Measurements from ENCODE around the gene YAE1.

The YAE1 gene

DNA sequence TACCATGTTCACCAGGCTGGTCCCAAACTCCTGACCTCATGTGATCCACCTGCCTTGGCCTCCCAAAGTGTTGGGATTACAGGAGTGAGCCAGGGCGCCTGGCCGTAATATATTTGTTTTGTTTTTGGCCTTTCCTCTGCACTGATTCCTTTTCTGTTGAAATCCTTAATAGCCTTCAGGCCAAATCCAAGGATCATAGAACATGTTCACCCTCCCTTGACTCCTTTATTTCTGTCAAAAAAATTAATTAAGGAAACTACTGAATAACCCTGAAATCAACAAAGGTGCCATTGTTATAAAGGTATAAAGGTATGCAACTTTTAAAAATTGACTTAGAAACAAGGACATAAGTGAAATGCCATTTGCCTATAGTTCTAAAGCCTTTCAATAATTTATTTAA lies 41.7 kb downstream of the YAE1 start:
- no peaks in the 10 kb centered on the region for H3K36me3 ChIP-seq (ENCODE audit: control insufficient read depth, insufficient read depth, low read length)
- H3K4me1 ChIP-seq (ENCODE audit: control insufficient read depth, insufficient read depth, low read length): 0 out of 2 replicates have a peak, but pooled peaks cover 3% of the 10 kb centered on the region
- H3K9me3 ChIP-seq (ENCODE audit: control insufficient read depth, insufficient read depth, low read depth, low read length): no peaks in the 10 kb centered on the region
- H3K4me3 ChIP-seq (ENCODE audit: low read depth, low read length): no peak overlapping the region
- peaks cover 14% of the 10 kb centered on the region for H3K27me3 ChIP-seq (ENCODE audit: control insufficient read depth, insufficient read depth, low read length)
- H3K27ac ChIP-seq (ENCODE audit: low read depth, low read length): no peak overlapping the region
- no peak overlapping the region for H3K9ac ChIP-seq (ENCODE audit: low read length)

DNA sequence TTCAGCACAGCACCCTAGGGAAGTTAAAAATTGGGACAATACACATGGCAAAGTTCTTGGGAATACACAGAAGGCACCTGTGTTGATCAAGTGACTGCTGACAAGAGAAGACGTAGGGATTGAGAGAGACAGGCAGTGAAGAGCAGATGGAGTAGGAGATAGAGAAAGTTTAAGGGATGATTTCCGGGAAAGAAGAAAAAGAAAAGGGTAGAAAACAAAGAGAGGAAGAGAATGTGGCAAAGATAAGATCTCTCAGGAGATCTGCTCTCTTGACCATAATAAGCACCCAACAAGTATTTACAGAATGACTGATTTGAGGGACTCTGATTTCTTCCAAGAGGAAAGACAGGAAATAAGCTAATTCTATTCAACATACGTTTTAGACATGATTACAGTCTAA lies 42.1 kb downstream of the YAE1 start:
- no peak overlapping the region for H3K9ac ChIP-seq (ENCODE audit: low read length)
- H3K27ac ChIP-seq (ENCODE audit: low read depth, low read length): no peak overlapping the region
- H3K9me3 ChIP-seq (ENCODE audit: control insufficient read depth, insufficient read depth, low read depth, low read length): no peaks in the 10 kb centered on the region
- no peaks in the 10 kb centered on the region for H3K36me3 ChIP-seq (ENCODE audit: control insufficient read depth, insufficient read depth, low read length)
- no peak overlapping the region for H3K4me3 ChIP-seq (ENCODE audit: low read depth, low read length)
- H3K27me3 ChIP-seq (ENCODE audit: control insufficient read depth, insufficient read depth, low read length): peaks cover 14% of the 10 kb centered on the region
- H3K4me1 ChIP-seq (ENCODE audit: control insufficient read depth, insufficient read depth, low read length): 0 out of 2 replicates have a peak, but pooled peaks cover 3% of the 10 kb centered on the region

DNA sequence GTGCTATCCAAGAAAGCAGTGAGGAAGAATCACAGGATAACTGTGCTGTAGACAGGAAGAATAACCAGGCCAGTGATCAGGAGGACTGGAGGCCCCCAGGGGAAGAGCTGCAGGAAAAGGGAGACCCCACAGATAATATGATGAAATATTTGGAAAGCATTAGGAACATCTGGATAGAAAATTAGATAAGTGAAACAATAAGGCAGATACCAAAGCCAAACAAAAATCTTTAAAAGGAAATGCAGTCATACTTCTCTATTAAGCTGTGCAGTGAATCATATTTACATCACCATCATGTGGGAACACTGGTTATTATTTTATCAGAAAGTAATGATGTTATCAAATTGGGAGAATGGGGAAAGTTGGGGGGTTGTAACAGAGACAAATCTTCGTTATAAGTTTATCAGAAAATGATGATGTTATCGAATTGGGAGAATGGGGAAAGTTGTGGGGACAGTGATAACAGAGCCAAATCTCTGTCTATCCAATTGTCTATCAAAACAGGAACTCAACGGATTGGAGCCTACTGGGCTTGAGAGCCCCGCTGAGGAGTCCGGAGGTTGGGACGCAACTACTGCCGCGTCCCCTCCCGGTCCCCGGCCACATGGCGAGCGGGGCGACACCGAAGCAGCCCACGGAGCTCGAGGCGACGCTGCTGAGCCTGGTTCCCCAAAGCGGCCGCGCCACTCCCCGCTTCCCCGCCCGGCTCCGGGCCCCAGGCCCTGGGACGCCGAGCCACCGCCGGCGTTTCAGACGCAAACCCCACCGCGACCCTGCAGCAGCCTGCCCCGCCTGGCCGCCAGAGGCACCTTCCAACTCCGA lies 43.1 kb downstream of the YAE1 start:
- peaks cover 14% of the 10 kb centered on the region for H3K27me3 ChIP-seq (ENCODE audit: control insufficient read depth, insufficient read depth, low read length)
- peak overlapping the region; percentile 51 for H3K4me3 ChIP-seq (ENCODE audit: low read depth, low read length)
- 0 out of 2 replicates have a peak, but pooled peaks cover 3% of the 10 kb centered on the region for H3K4me1 ChIP-seq (ENCODE audit: control insufficient read depth, insufficient read depth, low read length)
- no peaks in the 10 kb centered on the region for H3K36me3 ChIP-seq (ENCODE audit: control insufficient read depth, insufficient read depth, low read length)
- H3K9me3 ChIP-seq (ENCODE audit: control insufficient read depth, insufficient read depth, low read depth, low read length): no peaks in the 10 kb centered on the region
- H3K27ac ChIP-seq (ENCODE audit: low read depth, low read length): no peak overlapping the region
- no peak overlapping the region for H3K9ac ChIP-seq (ENCODE audit: low read length)

DNA sequence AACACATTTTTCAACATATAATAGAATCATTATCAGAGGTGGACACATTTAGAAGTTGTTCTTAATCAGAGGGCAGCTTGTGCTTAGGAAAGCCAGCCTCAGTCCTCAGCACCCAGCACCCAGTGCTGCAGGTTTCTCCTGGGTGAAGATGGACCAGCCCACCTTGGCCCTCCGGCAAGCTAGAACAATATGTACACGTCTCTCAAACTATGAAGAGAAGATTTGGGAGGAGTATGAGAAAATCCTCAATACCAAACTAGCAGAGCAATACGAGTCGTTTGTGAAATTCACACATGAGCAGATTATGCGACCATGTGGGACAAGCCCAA lies 43.7 kb downstream of the YAE1 start:
- H3K4me3 ChIP-seq (ENCODE audit: low read depth, low read length): peak overlapping the region; percentile 51
- no peaks in the 10 kb centered on the region for H3K36me3 ChIP-seq (ENCODE audit: control insufficient read depth, insufficient read depth, low read length)
- H3K27ac ChIP-seq (ENCODE audit: low read depth, low read length): no peak overlapping the region
- H3K9ac ChIP-seq (ENCODE audit: low read length): no peak overlapping the region
- 0 out of 2 replicates have a peak, but pooled peaks cover 3% of the 10 kb centered on the region for H3K4me1 ChIP-seq (ENCODE audit: control insufficient read depth, insufficient read depth, low read length)
- H3K27me3 ChIP-seq (ENCODE audit: control insufficient read depth, insufficient read depth, low read length): peaks cover 14% of the 10 kb centered on the region
- H3K9me3 ChIP-seq (ENCODE audit: control insufficient read depth, insufficient read depth, low read depth, low read length): no peaks in the 10 kb centered on the region

DNA sequence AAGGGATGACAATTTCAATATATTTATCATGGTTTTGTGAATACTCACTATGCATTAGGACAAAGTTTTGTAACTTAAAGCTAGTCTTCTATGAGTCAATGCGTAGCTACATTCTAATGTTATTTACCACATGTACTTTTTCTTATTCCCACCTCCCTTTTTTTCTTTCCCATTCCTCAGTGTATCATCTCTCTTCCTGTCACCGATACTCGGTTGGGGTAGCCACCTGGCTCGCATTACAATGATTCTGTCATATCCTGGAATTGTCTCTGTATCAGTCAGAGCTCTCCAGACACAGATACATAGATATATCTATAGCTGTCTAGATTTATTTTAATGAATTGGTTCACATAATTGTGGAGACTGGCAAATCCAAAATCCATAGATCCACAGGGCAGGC lies 47.4 kb downstream of the YAE1 start:
- Histone ChIP-seq H3K9me3 (ENCODE audit: control insufficient read depth, insufficient read depth, low read depth, low read length) (no peaks in the 10 kb centered on the region), H3K4me3 (ENCODE audit: low read depth, low read length) (no peak overlapping the region), H3K36me3 (ENCODE audit: control insufficient read depth, insufficient read depth, low read length) (no peaks in the 10 kb centered on the region), H3K9ac (ENCODE audit: low read length) (no peak overlapping the region), H3K27me3 (ENCODE audit: control insufficient read depth, insufficient read depth, low read length) (peaks cover 14% of the 10 kb centered on the region), H3K4me1 (ENCODE audit: control insufficient read depth, insufficient read depth, low read length) (0 out of 2 replicates have a peak, but pooled peaks cover 3% of the 10 kb centered on the region), H3K27ac (ENCODE audit: low read depth, low read length) (no peak overlapping the region)

DNA sequence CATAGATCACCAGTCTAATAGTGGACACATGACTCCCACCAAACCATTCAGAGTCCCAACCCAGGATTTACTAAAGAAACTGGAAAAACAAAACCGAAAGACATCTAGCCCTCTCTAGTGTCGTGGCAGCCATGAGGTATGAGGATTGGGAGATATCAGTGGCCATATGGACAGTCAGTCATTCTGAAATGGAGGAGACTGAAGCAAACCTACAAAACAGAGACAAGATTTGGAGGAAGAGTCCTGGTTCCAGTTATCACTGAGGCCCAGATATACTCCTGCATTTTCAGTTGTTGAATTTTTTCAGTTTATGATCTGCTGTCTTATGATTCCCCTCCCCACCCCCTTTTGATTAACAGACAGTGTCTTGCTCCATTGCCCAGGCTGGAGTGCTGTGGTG lies 48.1 kb downstream of the YAE1 start:
- no peaks in the 10 kb centered on the region for H3K9me3 ChIP-seq (ENCODE audit: control insufficient read depth, insufficient read depth, low read depth, low read length)
- peaks cover 12% of the 10 kb centered on the region for H3K27me3 ChIP-seq (ENCODE audit: control insufficient read depth, insufficient read depth, low read length)
- H3K27ac ChIP-seq (ENCODE audit: low read depth, low read length): no peak overlapping the region
- no peak overlapping the region for H3K9ac ChIP-seq (ENCODE audit: low read length)
- H3K4me1 ChIP-seq (ENCODE audit: control insufficient read depth, insufficient read depth, low read length): 0 out of 2 replicates have a peak, but pooled peaks cover 3% of the 10 kb centered on the region
- H3K4me3 ChIP-seq (ENCODE audit: low read depth, low read length): no peak overlapping the region
- no peaks in the 10 kb centered on the region for H3K36me3 ChIP-seq (ENCODE audit: control insufficient read depth, insufficient read depth, low read length)

DNA sequence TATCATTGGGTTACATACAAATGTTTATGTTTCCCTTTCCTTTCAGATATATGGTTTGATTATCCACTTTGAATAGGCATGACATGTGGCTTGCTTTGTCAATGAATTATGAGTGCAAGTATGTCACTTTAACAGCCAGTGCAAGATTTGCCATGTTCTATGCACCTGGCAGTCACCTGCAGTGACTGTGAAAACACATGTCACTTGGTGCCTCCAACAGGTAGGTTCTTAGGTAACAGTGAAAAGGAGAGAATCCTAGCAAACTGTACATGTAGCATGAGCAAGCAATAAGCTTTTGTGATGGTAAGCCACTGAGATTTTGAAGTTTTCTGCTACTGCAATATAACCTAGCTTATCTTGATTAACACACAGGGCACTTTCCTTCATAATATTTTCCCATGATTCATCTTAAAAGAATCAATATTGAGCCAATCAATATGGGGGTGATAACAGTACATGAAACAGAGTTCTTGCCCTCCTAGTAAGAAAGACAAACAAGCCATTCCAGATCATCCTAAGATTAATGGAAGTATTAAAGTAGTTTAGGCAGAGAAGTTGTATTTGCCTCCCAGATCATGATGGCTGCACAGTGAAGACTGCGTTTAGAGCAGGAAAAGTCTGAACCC lies 49.3 kb downstream of the YAE1 start:
- no peaks in the 10 kb centered on the region for H3K4me1 ChIP-seq (ENCODE audit: control insufficient read depth, insufficient read depth, low read length)
- H3K4me3 ChIP-seq (ENCODE audit: low read depth, low read length): no peak overlapping the region
- H3K9ac ChIP-seq (ENCODE audit: low read length): no peak overlapping the region
- H3K36me3 ChIP-seq (ENCODE audit: control insufficient read depth, insufficient read depth, low read length): no peaks in the 10 kb centered on the region
- no peaks in the 10 kb centered on the region for H3K9me3 ChIP-seq (ENCODE audit: control insufficient read depth, insufficient read depth, low read depth, low read length)
- H3K27me3 ChIP-seq (ENCODE audit: control insufficient read depth, insufficient read depth, low read length): peaks cover under 1% of the 10 kb centered on the region; the same call in 1 of the 2 replicates
- no peak overlapping the region for H3K27ac ChIP-seq (ENCODE audit: low read depth, low read length)

DNA sequence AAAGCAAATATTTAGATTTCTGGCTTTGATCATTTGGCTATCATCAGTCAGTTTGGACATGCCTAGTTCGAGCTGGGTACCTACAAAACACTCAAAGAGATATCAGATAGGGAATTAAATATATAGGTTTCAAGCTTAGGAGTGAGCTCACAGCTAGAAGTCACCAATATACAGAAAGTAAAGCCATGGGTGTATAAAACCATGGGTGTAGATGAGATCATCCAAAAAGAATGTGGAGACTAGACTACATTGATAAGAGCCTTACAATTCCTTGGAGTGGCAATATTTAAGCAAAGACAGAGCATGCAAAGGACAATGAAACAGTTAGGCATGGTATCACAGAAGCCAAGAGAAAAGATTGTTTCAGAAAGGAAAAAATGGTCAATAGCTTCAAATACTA lies 49.9 kb downstream of the YAE1 start:
- Histone ChIP-seq H3K9me3 (ENCODE audit: control insufficient read depth, insufficient read depth, low read depth, low read length) (no peaks in the 10 kb centered on the region), H3K9ac (ENCODE audit: low read length) (no peak overlapping the region), H3K4me3 (ENCODE audit: low read depth, low read length) (no peak overlapping the region), H3K36me3 (ENCODE audit: control insufficient read depth, insufficient read depth, low read length) (no peaks in the 10 kb centered on the region), H3K4me1 (ENCODE audit: control insufficient read depth, insufficient read depth, low read length) (no peaks in the 10 kb centered on the region), H3K27ac (ENCODE audit: low read depth, low read length) (no peak overlapping the region), H3K27me3 (ENCODE audit: control insufficient read depth, insufficient read depth, low read length) (no peaks in the 10 kb centered on the region)

DNA sequence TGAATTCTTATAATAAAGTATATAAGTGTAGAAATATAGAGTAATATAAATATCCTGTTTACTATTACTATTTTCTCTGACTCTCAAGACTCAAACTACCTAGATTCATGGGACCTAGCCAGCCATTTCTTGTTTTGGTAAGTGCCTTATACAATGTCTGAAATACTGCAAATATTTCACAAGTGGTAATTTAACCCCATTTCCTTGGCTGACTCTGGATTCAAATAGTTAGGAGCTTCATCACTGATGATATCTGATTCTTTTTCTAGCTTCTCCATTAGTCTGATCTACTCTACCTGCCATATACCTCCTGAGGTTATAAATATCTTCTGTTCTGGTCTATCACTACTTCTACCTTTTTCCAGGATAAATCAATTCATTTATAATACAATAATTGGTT lies 50.8 kb downstream of the YAE1 start:
- Histone ChIP-seq H3K9ac (ENCODE audit: low read length) (no peak overlapping the region), H3K27me3 (ENCODE audit: control insufficient read depth, insufficient read depth, low read length) (no peaks in the 10 kb centered on the region), H3K36me3 (ENCODE audit: control insufficient read depth, insufficient read depth, low read length) (no peaks in the 10 kb centered on the region), H3K4me3 (ENCODE audit: low read depth, low read length) (no peak overlapping the region), H3K27ac (ENCODE audit: low read depth, low read length) (no peak overlapping the region), H3K9me3 (ENCODE audit: control insufficient read depth, insufficient read depth, low read depth, low read length) (no peaks in the 10 kb centered on the region), H3K4me1 (ENCODE audit: control insufficient read depth, insufficient read depth, low read length) (peaks cover under 1% of the 10 kb centered on the region; the same call in 1 of the 2 replicates)

DNA sequence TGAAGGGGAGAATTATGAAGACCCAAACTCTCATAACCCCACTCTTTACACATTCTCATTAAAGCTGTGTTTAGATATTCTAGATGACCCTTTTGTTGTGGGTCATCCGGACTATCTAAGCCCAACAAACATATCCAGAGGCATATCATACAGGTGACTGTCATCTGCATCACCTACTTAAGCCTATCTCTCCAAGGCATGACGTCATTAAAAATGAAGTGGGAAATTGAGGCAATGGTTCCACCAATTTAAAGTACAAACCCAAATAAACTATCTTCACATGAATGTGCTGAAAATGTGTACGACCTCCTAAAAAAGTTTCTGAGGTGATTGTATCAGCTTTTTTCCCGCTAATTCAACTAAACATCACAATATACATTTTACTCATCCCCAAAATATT lies 52.7 kb downstream of the YAE1 start:
- Histone ChIP-seq H3K36me3 (ENCODE audit: control insufficient read depth, insufficient read depth, low read length) (no peaks in the 10 kb centered on the region), H3K27ac (ENCODE audit: low read depth, low read length) (no peak overlapping the region), H3K4me3 (ENCODE audit: low read depth, low read length) (no peak overlapping the region), H3K4me1 (ENCODE audit: control insufficient read depth, insufficient read depth, low read length) (peaks cover 7% of the 10 kb centered on the region; the same call in 1 of the 2 replicates), H3K9me3 (ENCODE audit: control insufficient read depth, insufficient read depth, low read depth, low read length) (no peaks in the 10 kb centered on the region), H3K9ac (ENCODE audit: low read length) (no peak overlapping the region), H3K27me3 (ENCODE audit: control insufficient read depth, insufficient read depth, low read length) (no peaks in the 10 kb centered on the region)

DNA sequence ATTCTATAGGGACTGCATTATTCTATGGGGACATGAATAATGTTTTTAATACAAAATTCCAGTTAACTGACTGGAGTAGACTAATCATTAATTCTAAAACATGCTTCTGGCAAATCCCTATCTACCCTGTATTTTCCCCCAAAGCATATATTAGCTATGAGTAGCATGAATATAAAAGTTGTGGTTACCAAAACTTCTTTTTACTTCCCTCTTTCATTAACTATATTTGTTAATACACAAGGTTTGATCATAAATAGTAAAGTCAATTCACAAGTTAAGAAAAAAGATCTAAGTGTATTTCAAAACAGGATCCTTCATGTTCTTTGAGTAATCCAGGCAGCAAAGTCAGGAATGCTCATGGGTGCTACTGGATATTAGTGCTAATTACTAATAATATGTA lies 54.3 kb downstream of the YAE1 start:
- H3K4me1 ChIP-seq (ENCODE audit: control insufficient read depth, insufficient read depth, low read length): peaks cover 14% of the 10 kb centered on the region
- H3K9me3 ChIP-seq (ENCODE audit: control insufficient read depth, insufficient read depth, low read depth, low read length): no peaks in the 10 kb centered on the region
- no peak overlapping the region for H3K4me3 ChIP-seq (ENCODE audit: low read depth, low read length)
- no peaks in the 10 kb centered on the region for H3K27me3 ChIP-seq (ENCODE audit: control insufficient read depth, insufficient read depth, low read length)
- H3K9ac ChIP-seq (ENCODE audit: low read length): no peak overlapping the region
- no peak overlapping the region for H3K27ac ChIP-seq (ENCODE audit: low read depth, low read length)
- no peaks in the 10 kb centered on the region for H3K36me3 ChIP-seq (ENCODE audit: control insufficient read depth, insufficient read depth, low read length)

Measured in HUES6 (cell line).